IPS-18a (cell line): ENCODE measurements around the gene PLA2R1.
A peak's percentile ranks its signal among the peaks of the same experiment; 100 is the strongest.

Experiments used
- H3K27ac ChIP-seq: one replicate; pipeline ENCODE4 v1.5.1; 2013; ENCODE audit warnings: low read length
- H3K27me3 ChIP-seq: one replicate; pipeline ENCODE4 v1.6.1; 2013; ENCODE audit warnings: mild to moderate bottlenecking, low read length; ENCODE audit not compliant: control insufficient read depth, insufficient read depth
- H3K36me3 ChIP-seq: one replicate; pipeline ENCODE4 v1.6.1; 2013; ENCODE audit warnings: low read depth, low read length; ENCODE audit not compliant: control insufficient read depth
- H3K4me1 ChIP-seq: one replicate; pipeline ENCODE4 v1.6.1; 2013; ENCODE audit warnings: low read depth, low read length; ENCODE audit not compliant: control insufficient read depth
- H3K4me3 ChIP-seq: one replicate; pipeline ENCODE4 v1.5.1; 2013; ENCODE audit warnings: low read length
- H3K9ac ChIP-seq: one replicate; pipeline ENCODE4 v1.6.1; 2013; ENCODE audit warnings: mild to moderate bottlenecking, low read length, moderate library complexity
- H3K9me3 ChIP-seq: one replicate; pipeline ENCODE4 v1.6.1; 2013; ENCODE audit warnings: low read depth, low read length; ENCODE audit not compliant: control insufficient read depth

The PLA2R1 gene

GRCh38 chr2:160061944-160062291, 497 bp downstream of the PLA2R1 start:
- Histone ChIP-seq H3K27ac (no peak overlapping the region), H3K36me3 (no peaks in the 10 kb centered on the region), H3K4me3 (peak overlapping the region; percentile 77), H3K9me3 (no peaks in the 10 kb centered on the region), H3K9ac (no peak overlapping the region), H3K27me3 (peaks cover 38% of the 10 kb centered on the region), H3K4me1 (peaks cover 8% of the 10 kb centered on the region)

GRCh38 chr2:160061533-160061932, 882 bp downstream of the PLA2R1 start:
- H3K27me3 ChIP-seq, result peaks cover 41% of the 10 kb centered on the region
- no peaks in the 10 kb centered on the region for H3K9me3 ChIP-seq
- H3K9ac ChIP-seq, result no peak overlapping the region
- H3K36me3 ChIP-seq, result no peaks in the 10 kb centered on the region
- H3K4me1 ChIP-seq, result peaks cover 8% of the 10 kb centered on the region
- peak overlapping the region; percentile 77 for H3K4me3 ChIP-seq
- no peak overlapping the region for H3K27ac ChIP-seq

GRCh38 chr2:160060297-160060696, 2.1 kb downstream of the PLA2R1 start:
- Histone ChIP-seq H3K27me3 (peaks cover 41% of the 10 kb centered on the region), H3K4me3 (no peak overlapping the region), H3K9me3 (no peaks in the 10 kb centered on the region), H3K36me3 (no peaks in the 10 kb centered on the region), H3K9ac (no peak overlapping the region), H3K4me1 (peaks cover 11% of the 10 kb centered on the region), H3K27ac (no peak overlapping the region)

GRCh38 chr2:160057356-160057755, 5.1 kb downstream of the PLA2R1 start:
- no peaks in the 10 kb centered on the region for H3K9me3 ChIP-seq
- no peaks in the 10 kb centered on the region for H3K36me3 ChIP-seq
- H3K4me1 ChIP-seq, result peaks cover 13% of the 10 kb centered on the region
- H3K9ac ChIP-seq, result no peak overlapping the region
- peaks cover 27% of the 10 kb centered on the region for H3K27me3 ChIP-seq
- no peak overlapping the region for H3K4me3 ChIP-seq
- no peak overlapping the region for H3K27ac ChIP-seq

GRCh38 chr2:160055726-160056108, 6.7 kb downstream of the PLA2R1 start:
- Histone ChIP-seq H3K27me3 (peaks cover 11% of the 10 kb centered on the region), H3K9me3 (no peaks in the 10 kb centered on the region), H3K4me1 (peaks cover 18% of the 10 kb centered on the region), H3K27ac (no peak overlapping the region), H3K4me3 (no peak overlapping the region), H3K36me3 (no peaks in the 10 kb centered on the region), H3K9ac (no peak overlapping the region)

- no peak overlapping the region for H3K4me3 ChIP-seq
Observed at GRCh38 chr2:160054984-160055725, 7.3 kb downstream of the PLA2R1 start.

GRCh38 chr2:160053946-160054345, 8.5 kb downstream of the PLA2R1 start:
- H3K27me3 ChIP-seq, result peaks cover 4% of the 10 kb centered on the region
- no peak overlapping the region for H3K9ac ChIP-seq
- peaks cover 18% of the 10 kb centered on the region for H3K4me1 ChIP-seq
- no peaks in the 10 kb centered on the region for H3K9me3 ChIP-seq
- H3K4me3 ChIP-seq, result no peak overlapping the region
- no peak overlapping the region for H3K27ac ChIP-seq
- no peaks in the 10 kb centered on the region for H3K36me3 ChIP-seq

More at GRCh38 chr2:160054984-160055725, 7.3 kb downstream of the PLA2R1 start:
- Histone ChIP-seq H3K27ac (no peak overlapping the region), H3K4me1 (peaks cover 18% of the 10 kb centered on the region), H3K27me3 (peaks cover 5% of the 10 kb centered on the region), H3K9me3 (no peaks in the 10 kb centered on the region), H3K36me3 (no peaks in the 10 kb centered on the region), H3K9ac (no peak overlapping the region)

GRCh38 chr2:160052531-160052930, 9.9 kb downstream of the PLA2R1 start:
- Histone ChIP-seq H3K4me3 (no peak overlapping the region), H3K9ac (no peak overlapping the region), H3K4me1 (peaks cover 18% of the 10 kb centered on the region), H3K27me3 (peaks cover 4% of the 10 kb centered on the region), H3K27ac (no peak overlapping the region), H3K36me3 (no peaks in the 10 kb centered on the region), H3K9me3 (no peaks in the 10 kb centered on the region)

- Histone ChIP-seq H3K9ac (no peak overlapping the region), H3K36me3 (no peaks in the 10 kb centered on the region), H3K27me3 (no peaks in the 10 kb centered on the region), H3K9me3 (no peaks in the 10 kb centered on the region), H3K27ac (no peak overlapping the region), H3K4me3 (no peak overlapping the region), H3K4me1 (peaks cover 18% of the 10 kb centered on the region)
Observed at GRCh38 chr2:160051371-160051800, 11.0 kb downstream of the PLA2R1 start.

GRCh38 chr2:160050147-160050546, 12.3 kb downstream of the PLA2R1 start:
- Histone ChIP-seq H3K9me3 (no peaks in the 10 kb centered on the region), H3K27me3 (no peaks in the 10 kb centered on the region), H3K9ac (no peak overlapping the region), H3K4me3 (no peak overlapping the region), H3K36me3 (no peaks in the 10 kb centered on the region), H3K4me1 (peaks cover 14% of the 10 kb centered on the region), H3K27ac (no peak overlapping the region)

GRCh38 chr2:160045703-160046210, 16.7 kb downstream of the PLA2R1 start:
- no peaks in the 10 kb centered on the region for H3K27me3 ChIP-seq
- peaks cover under 1% of the 10 kb centered on the region for H3K4me1 ChIP-seq
- no peaks in the 10 kb centered on the region for H3K36me3 ChIP-seq
- no peak overlapping the region for H3K4me3 ChIP-seq
- H3K27ac ChIP-seq, result no peak overlapping the region
- no peak overlapping the region for H3K9ac ChIP-seq
- no peaks in the 10 kb centered on the region for H3K9me3 ChIP-seq

- H3K9me3 ChIP-seq, result no peaks in the 10 kb centered on the region
- peaks cover 7% of the 10 kb centered on the region for H3K4me1 ChIP-seq
- no peak overlapping the region for H3K9ac ChIP-seq
- H3K36me3 ChIP-seq, result no peaks in the 10 kb centered on the region
- no peaks in the 10 kb centered on the region for H3K27me3 ChIP-seq
- H3K4me3 ChIP-seq, result no peak overlapping the region
- H3K27ac ChIP-seq, result no peak overlapping the region
Observed at GRCh38 chr2:160044728-160045127, 17.7 kb downstream of the PLA2R1 start.
